Ovary (tissue), 9 donors: ENCODE results near the gene ATR. TPM values are rescaled to one million over a fixed set of nuclear protein-coding genes. Genes with fewer than 3 reads are reported as not detected.

ENCODE experiments used
- DNase-seq, 5 donors: peaks; one replicate each; pipeline ENCODE4 v3.0.0-alpha.2; 2019 to 2020
- H3K27ac ChIP-seq, 2 donors: fragments of 200-600 bp; one replicate each; pipeline versions ENCODE4 v1.5.1 to v1.8.0; 2019 to 2022
- H3K27me3 ChIP-seq: fragments of 200-600 bp; one replicate; pipeline ENCODE4 v1.8.0; 2022
- H3K36me3 ChIP-seq: fragments of 200-600 bp; sonication (generic); one replicate; pipeline ENCODE4 v1.5.1; 2019
- H3K4me1 ChIP-seq: one replicate; pipeline ENCODE4 v1.8.1; 2013; ENCODE audit warnings: mild to moderate bottlenecking, moderate library complexity; ENCODE audit not compliant: insufficient read depth
- H3K4me3 ChIP-seq: fragments of 200-600 bp; sonication (generic); one replicate; pipeline ENCODE4 v1.5.1; 2017
- H3K9me3 ChIP-seq, 2 donors: fragments of 200-600 bp in 1 of 2; sonication (generic) in 1 of 2; one replicate each; pipeline versions ENCODE4 v1.5.1 to v1.8.1; 2013 to 2019; ENCODE audit warnings: mild to moderate bottlenecking in 1 of 2, moderate library complexity in 1 of 2
- CTCF ChIP-seq, 3 donors: fragments of 450-650 bp in 2 of 3; fragments of 200-600 bp in 1 of 3; IDR thresholded peaks; one replicate each; pipeline versions ENCODE4 v1.5.1 to v1.8.0; 2016 to 2022; ENCODE audit warnings: antibody characterized with exemption in 3 of 3, mild to moderate bottlenecking in 1 of 3
- EP300 ChIP-seq: sonication (generic); formaldehyde crosslinking; IDR thresholded peaks from one replicate; pipeline ENCODE4 v1.6.1; 2017; ENCODE audit warnings: antibody characterized with exemption
- POLR2A ChIP-seq: fragments of 450-650 bp; IDR thresholded peaks from one replicate; pipeline ENCODE4 v1.6.1; 2017; ENCODE audit warnings: antibody characterized with exemption, mild to moderate bottlenecking, moderate library complexity
- WGBS, 3 donors: extraction: QIAGEN DNeasy Blood & Tissue Kit in 1 of 3; methylation state at CpG; one replicate each; pipeline versions ENCODE4 v1.1.5 to v1.1.7; 2013 to 2017; 5-methylcytosine and 5-hydroxymethylcytosine counted together
- intact Hi-C, 4 donors: fragments of 100-400 bp; cut with DNase I; formaldehyde crosslinking; loops; one replicate each; pipeline versions ENCODE4 v1.11.0 to v1.15.1; 2022 to 2023
- polyA plus RNA-seq, 2 donors: library from polyadenylated mRNA; stranded (reverse); fragments of 200-250 nt in 1 of 2; fragments of 350-450 nt in 1 of 2; fragmentation: Illumina TruSeq in 1 of 2; extraction: RNeasy Lipid Tissue Mini Kit (QIAGEN cat#74804) in 1 of 2; gene quantifications; one replicate each; pipeline ENCODE4 v1.2.3, GENCODE V29; 2013 to 2014
- total RNA-seq, 7 donors: library from RNA; depleted of rRNA in 2 of 7; stranded (reverse); fragments of >200 nt in 2 of 7; fragmentation: NEBNext Ultra II Directional in 3 of 7; extraction: Animal tissue kit (Norgen Biotek cat#: 25700) in 3 of 7; gene quantifications; one replicate each; pipeline versions ENCODE4 v1.1.0 to v1.2.4, GENCODE V29; 2016 to 2023
- donor health status: DM: no; HTN: no; CAD: no; lungs with moderate emphysema.
- donor health status: DM: no; HTN: no; CAD: no.
- donor health status: Bipolar disorder and iron deficiency.
- donor health status: DM: yes; HTN: yes; CAD: no.
- donor health status: DM: no; HTN: no; CAD: no.
- donor health status: DM: yes; HTN: yes; CAD: no.

Gene ATR
- total and polyA plus RNA-seq, 9 donors: 6.0 to 23.4 (median 17.3) TPM

DNA sequence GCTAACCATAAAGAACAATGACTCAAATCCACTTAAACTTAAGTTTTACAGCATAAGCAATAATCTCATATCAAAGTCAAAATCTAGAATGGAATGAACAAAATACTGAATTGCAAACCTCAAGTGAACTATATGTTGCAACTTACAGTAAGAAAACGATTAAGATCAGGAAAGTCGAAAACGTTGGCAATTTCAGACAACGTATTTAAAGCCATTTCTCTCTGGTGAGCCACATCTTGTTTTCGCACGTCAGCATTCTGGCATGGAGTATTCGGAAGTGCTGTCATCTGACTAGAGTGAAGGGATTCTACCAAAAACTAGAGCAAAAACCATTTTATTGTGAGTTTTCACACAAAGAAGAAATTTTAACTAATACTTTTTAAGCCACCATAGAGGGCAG, 28.5 kb downstream of the ATR start:
- no peaks in the 10 kb centered on the region for H3K27me3 ChIP-seq
- H3K9me3 ChIP-seq: no peaks in the 10 kb centered on the region
- H3K27ac ChIP-seq: no peak overlapping the region
- intact Hi-C loops: no loop called here
- no peaks in the 10 kb centered on the region for H3K36me3 ChIP-seq
- no peak for TF ChIP-seq EP300
- no peak for TF ChIP-seq POLR2A
- no peak for TF ChIP-seq CTCF (IDR thresholded peaks at IDR 0.05)
- H3K4me1 ChIP-seq: no peaks in the 10 kb centered on the region
- no peak overlapping the region for H3K4me3 ChIP-seq
- no peak for DNase-seq
- WGBS, 3 donors: 93 to 95% (median 93%) methylated on average over 7 of the region's 7 CpGs

DNA sequence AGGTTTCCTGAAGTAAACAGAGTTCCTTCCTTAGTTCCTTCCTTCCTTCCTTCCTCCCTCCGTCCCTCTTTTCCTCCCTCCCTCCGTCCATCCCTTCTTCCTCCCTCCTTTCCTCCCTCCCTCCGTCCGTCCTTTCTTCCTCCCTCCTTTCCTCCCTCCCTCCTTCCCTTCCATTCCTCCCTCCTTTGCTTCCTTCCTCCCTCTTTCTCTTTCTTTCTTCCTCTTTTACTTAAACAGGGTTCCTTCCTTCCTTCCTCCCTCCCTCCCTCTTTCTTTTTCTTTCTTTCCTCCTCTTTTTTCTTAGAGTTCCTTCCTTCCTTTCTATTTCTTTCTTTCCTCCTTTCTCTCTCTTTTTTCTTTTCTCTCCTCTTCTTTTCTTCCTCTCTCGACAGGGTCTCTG, 35.2 kb downstream of the ATR start:
- 93 to 99% (median 95%) methylated on average over 5 of the region's 5 CpGs for WGBS, 3 donors
- no peak for TF ChIP-seq EP300
- TF ChIP-seq POLR2A: no peak
- no peak for TF ChIP-seq CTCF (IDR thresholded peaks at IDR 0.05)
- no peak for DNase-seq

GRCh38 chr3:142542054-142542453, 36.5 kb downstream of the ATR start:
- no peaks in the 10 kb centered on the region for H3K36me3 ChIP-seq
- H3K4me1 ChIP-seq: no peaks in the 10 kb centered on the region
- H3K27ac ChIP-seq: no peak overlapping the region
- H3K9me3 ChIP-seq: no peaks in the 10 kb centered on the region
- no peak for DNase-seq
- 91 to 99% (median 98%) methylated on average over 2 of the region's 2 CpGs for WGBS, 3 donors
- intact Hi-C loops: no loop called here
- TF ChIP-seq EP300 (no peak), POLR2A (no peak), CTCF (IDR thresholded peaks at IDR 0.05) (no peak)
- no peak overlapping the region for H3K4me3 ChIP-seq
- H3K27me3 ChIP-seq: no peaks in the 10 kb centered on the region

More for the DNA sequence above, 35.2 kb downstream of the ATR start:
- H3K36me3 ChIP-seq: no peaks in the 10 kb centered on the region
- intact Hi-C loops: no loop called here
- no peaks in the 10 kb centered on the region for H3K27me3 ChIP-seq
- no peak overlapping the region for H3K27ac ChIP-seq
- H3K4me1 ChIP-seq: no peaks in the 10 kb centered on the region
- H3K4me3 ChIP-seq: no peak overlapping the region
- no peaks in the 10 kb centered on the region for H3K9me3 ChIP-seq

DNA sequence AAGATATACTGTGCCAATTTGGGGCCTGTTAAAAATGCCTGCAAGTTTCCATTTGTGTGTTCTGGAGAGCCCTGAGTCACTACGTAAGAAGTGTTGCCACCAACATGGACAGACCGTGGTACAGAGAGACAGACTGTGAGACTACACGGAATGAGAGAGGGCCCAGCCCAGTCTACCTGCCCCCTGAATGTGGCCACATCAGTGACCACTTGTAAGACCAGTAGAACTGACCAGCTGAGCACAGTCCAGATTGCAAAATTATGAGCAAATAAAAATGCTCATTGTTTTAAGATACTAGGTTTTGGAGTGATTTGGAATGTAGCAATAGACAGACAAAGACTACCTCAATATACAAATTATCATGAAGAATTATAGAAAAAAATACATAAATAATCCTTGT, 42.0 kb downstream of the ATR start:
- no peaks in the 10 kb centered on the region for H3K27me3 ChIP-seq
- 95 to 97% (median 97%) methylated on average over 3 of the region's 3 CpGs for WGBS, 3 donors
- no peaks in the 10 kb centered on the region for H3K9me3 ChIP-seq
- no peak overlapping the region for H3K27ac ChIP-seq
- H3K4me1 ChIP-seq: no peaks in the 10 kb centered on the region
- H3K4me3 ChIP-seq: no peak overlapping the region
- H3K36me3 ChIP-seq: no peaks in the 10 kb centered on the region
- intact Hi-C loops: no loop called here
- TF ChIP-seq CTCF (IDR thresholded peaks at IDR 0.05) (no peak), EP300 (no peak), POLR2A (no peak)
- no peak for DNase-seq

DNA sequence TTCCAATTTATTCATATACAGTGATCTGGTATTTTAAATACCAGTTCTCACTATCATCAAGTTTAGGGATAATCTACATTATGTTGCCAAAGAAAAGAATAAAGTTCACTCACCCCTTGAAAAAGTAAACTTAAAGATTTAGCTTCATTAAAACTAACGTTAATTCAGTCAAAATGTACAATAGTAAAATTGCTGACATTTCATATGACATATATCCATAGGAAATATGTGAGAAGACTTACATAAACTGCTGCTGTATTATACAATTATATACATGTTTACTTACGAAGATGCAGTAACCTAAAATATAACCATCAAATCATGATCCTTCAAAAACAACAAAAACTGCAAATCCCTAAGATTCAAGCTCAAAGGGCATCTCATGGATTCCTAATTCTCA, 44.0 kb downstream of the ATR start:
- DNase-seq: no peak
- Histone ChIP-seq H3K27me3 (no peaks in the 10 kb centered on the region), H3K9me3 (no peaks in the 10 kb centered on the region), H3K27ac (no peak overlapping the region), H3K4me1 (no peaks in the 10 kb centered on the region), H3K36me3 (no peaks in the 10 kb centered on the region), H3K4me3 (no peak overlapping the region)
- intact Hi-C loops: no loop called here
- 94 to 96% (median 96%) methylated on average over 2 of the region's 2 CpGs for WGBS, 3 donors
- TF ChIP-seq POLR2A (no peak), CTCF (IDR thresholded peaks at IDR 0.05) (no peak), EP300 (no peak)
